Measurements from ENCODE around the gene REC114.

The REC114 gene

DNA sequence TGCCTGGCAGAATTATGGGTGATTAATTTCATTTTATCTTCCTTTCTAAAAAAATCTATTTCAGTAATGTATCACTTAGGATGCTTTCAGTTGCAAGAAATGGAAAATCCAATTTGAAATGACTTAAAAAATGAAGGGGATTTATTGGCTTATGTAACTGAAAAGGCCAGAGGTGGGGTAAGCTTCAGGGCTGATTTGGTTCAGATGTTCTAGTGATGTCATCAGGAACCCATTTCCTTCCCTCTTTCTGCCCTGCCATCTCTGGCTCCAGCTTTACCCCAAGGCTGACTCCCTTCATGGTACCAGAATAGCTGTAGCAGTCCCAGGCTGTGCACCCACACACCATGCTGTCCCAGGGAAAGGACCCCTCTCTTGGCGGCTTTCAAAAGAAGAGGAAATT, 18.5 kb upstream of the REC114 start:
- TF ChIP-seq, protein P1, sequence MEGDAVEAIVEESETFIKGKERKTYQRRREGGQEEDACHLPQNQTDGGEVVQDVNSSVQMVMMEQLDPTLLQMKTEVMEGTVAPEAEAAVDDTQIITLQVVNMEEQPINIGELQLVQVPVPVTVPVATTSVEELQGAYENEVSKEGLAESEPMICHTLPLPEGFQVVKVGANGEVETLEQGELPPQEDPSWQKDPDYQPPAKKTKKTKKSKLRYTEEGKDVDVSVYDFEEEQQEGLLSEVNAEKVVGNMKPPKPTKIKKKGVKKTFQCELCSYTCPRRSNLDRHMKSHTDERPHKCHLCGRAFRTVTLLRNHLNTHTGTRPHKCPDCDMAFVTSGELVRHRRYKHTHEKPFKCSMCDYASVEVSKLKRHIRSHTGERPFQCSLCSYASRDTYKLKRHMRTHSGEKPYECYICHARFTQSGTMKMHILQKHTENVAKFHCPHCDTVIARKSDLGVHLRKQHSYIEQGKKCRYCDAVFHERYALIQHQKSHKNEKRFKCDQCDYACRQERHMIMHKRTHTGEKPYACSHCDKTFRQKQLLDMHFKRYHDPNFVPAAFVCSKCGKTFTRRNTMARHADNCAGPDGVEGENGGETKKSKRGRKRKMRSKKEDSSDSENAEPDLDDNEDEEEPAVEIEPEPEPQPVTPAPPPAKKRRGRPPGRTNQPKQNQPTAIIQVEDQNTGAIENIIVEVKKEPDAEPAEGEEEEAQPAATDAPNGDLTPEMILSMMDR (IDR thresholded peaks at IDR 0.05): no peak

DNA sequence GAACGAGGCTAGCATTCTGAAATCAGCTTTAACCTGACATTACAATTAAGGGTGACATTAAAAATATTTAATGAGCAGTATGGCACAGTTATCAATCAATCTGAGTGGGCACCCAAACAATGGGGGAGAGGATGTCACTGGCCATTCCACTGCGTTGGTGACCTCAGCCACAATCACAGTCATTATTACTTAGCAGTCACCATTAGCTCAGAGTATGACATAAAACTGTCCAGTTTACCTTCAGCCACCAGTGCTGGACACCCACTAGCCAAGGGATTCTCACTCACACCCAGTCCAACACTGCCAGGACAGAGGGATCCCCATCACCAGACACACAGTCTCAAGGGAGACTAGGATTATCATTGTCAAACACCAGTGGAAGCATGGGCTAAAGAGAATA, 17.5 kb upstream of the REC114 start:
- TF ChIP-seq, protein P1 (IDR thresholded peaks at IDR 0.05): no peak

DNA sequence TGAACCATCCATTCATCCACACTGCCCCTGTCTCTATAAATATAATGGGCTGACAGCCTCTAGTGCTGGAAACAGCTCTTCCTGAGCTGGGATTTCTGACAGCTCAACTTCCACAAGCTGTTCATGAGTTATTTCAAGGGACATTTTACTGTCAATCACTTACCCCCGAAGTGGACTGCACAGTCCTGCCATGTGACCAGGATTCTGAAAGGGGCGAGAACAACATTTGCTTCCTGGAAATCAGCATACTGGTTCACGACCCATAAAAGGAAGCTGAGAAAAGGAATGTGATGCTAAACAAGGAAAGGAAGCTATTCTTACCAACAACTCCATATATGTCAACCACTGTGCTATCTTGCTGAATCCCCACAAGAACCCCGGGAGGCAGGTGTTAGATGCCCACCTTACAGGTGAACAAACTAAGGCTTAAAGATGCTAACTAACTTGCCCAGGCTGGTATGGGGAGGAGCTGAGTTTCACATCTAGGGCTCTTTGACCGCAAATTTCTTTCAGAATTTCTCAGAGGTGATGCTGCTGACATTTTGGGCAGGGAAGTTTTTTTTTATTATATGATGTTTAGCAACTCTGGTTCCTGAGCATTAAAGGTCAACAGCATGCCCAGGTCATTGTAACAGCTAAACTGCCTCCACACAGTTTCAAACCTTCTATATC, 16.5 kb upstream of the REC114 start:
- TF ChIP-seq, protein P1 (IDR thresholded peaks at IDR 0.05): no peak

DNA sequence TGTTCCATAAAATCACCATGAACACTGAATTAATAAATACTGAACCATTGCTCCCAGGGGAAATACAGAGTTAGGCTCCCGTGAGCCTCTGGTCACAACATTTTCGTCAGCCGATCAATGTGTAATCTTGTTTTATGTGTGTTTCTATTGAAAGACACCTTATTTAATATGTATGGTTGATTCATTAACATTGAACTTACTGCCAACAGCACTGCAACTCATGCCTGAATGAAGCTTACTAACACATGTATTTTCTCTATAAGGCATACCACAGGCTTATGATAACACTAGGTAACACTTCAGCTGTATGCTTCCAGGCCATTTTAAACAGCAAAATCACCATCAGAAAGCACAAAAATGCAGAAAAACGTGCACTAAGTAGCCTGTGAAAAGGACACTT, 9.1 kb upstream of the REC114 start:
- TF ChIP-seq, protein P1 (IDR thresholded peaks at IDR 0.05): no peak

DNA sequence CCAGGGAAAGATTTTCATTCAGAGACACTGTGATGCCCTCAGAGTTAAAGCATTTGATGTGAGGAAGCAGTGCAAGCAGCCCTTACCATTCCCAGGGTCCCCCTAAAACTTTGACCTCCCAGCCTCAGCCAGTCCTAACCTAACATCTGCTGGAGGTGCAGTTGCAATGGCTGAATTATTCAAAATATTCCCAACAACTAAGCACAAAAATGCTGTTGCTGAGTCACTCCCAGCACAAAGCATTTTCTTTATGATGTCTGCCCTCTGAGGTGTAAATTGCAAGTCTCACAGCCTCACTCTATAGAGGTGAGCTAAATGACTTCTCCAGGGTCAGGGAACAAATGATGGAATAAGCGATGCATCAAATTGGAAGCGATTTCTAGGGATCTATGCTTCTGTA, 6.4 kb upstream of the REC114 start:
- TF ChIP-seq, protein P1 (IDR thresholded peaks at IDR 0.05): no peak

DNA sequence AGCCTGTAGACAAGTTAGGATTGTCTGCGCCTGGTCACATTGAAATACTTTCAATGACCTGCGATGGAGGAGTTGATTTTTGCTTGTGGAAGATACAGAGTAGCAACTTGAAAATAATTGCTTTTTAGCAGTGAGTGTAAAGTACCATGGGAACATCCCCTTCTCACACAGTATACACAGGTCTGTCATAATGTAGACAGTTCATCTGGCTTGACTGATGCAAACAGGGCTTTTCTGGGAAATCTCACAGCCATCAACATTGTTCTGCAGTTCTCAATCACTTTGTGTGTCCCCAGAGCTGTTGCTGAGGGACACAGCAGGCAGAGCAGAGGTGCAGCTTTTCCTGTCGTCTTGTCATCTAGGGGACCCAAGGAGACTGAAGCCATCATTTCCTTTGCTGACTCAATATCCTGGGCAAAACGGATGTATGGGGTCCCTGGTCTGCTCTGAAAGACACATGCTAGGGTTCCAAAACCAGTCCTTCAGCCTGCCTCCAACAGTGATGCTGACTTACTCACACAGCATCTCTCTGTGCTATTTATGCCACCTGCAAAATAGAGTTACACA, 5.3 kb upstream of the REC114 start:
- TF ChIP-seq, protein P1 (IDR thresholded peaks at IDR 0.05): no peak

DNA sequence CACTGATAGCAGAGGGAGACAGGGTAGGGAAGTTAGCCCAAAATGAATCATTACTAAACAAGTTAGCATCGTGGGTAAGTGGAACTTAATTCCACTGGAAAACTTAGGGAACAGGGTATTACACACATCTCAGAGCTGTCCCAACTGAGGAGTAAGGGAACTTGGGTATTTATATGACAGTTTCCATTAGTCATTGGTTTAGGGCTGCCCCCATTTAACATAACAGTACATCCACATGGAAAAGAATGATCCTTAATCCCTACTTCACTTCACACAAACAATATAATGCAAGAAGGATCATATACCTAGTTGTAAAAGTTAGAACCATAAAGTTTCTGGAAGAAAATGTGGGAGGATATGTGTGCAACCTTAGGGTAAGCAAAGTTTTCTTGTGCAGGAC, 4.3 kb upstream of the REC114 start:
- TF ChIP-seq, protein P1 (IDR thresholded peaks at IDR 0.05): no peak

All from LNCAP (cell line).